ENCODE data around the gene WFDC10B. TPM values are rescaled to one million over a fixed set of nuclear protein-coding genes. Genes with fewer than 3 reads are reported as not detected.

The WFDC10B gene
- total RNA-seq, 1 experiment from 2014 or later = not detected

DNA sequence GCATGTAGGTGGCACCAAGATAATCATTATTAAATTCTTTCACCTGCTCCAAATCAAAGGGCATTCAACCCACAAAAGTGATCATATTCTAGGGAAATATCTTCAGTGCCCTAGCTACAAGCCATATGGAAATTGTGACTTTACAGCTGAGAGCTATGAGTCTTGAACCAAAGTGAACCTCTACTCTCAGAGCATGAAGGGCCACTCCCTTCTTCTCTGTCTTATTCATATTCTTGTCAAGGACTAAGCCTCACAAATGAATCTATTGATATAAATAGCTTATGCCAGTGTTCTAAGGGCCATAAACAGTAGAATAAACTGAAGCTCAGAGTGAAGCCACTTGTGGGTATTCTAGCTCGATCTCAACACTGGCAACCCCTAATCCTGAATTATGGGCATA lies 46.9 kb upstream of the WFDC10B start:
- no peak overlapping the region for H3K27ac ChIP-seq (ENCODE audit: insufficient read length, low read depth, low read length)
- H3K4me3 Mint-ChIP-seq = no peak overlapping the region
- H2BK20ac ChIP-seq (ENCODE audit: low read depth, low read length, poor library complexity, severe bottlenecking) = no peak overlapping the region
- H3K4me1 ChIP-seq (ENCODE audit: insufficient read depth, low read length) = no peaks in the 10 kb centered on the region
- no peak overlapping the region for H3K4me2 ChIP-seq (ENCODE audit: insufficient read depth, insufficient read length, low read length)
- peaks cover 17 to 22% of the 10 kb centered on the region in 2 experiments for H3K9me3 Mint-ChIP-seq
- DNase-seq = no peak
- no peak overlapping the region for H3K14ac ChIP-seq (ENCODE audit: insufficient read depth, low read length)
- no peak overlapping the region for H3K23ac ChIP-seq (ENCODE audit: insufficient read length, low read depth, low read length)
- H2BK120ac ChIP-seq (ENCODE audit: low read depth, low read length, poor library complexity, severe bottlenecking) = no peak overlapping the region
- H3K79me2 ChIP-seq (ENCODE audit: insufficient read depth, low read length) = no peaks in the 10 kb centered on the region
- H2AFZ ChIP-seq (ENCODE audit: low read length) = no peak overlapping the region
- no peak overlapping the region for H4K91ac ChIP-seq (ENCODE audit: insufficient read length, low read depth, low read length)
- no CpG with 5 or more reads among the region's 1 CpG for WGBS (ENCODE audit: extremely low coverage, insufficient read length, low lambda C conversion rate)
- no peak overlapping the region for H3K9ac ChIP-seq (ENCODE audit: extremely low read depth, insufficient read length, low read length)
- H3K27ac Mint-ChIP-seq = no peak overlapping the region
- H4K5ac ChIP-seq (ENCODE audit: insufficient read length, low read depth, low read length) = no peak overlapping the region
- H2BK15ac ChIP-seq (ENCODE audit: low read depth, low read length) = no peak overlapping the region
- no peaks in the 10 kb centered on the region for H3K27me3 ChIP-seq (ENCODE audit: insufficient read depth, low read length)
- no peak overlapping the region for H3T11ph ChIP-seq (ENCODE audit: low read length)
- H4K20me1 ChIP-seq (ENCODE audit: control insufficient read depth, insufficient read depth, insufficient read length) = no peaks in the 10 kb centered on the region
- H3K27me3 Mint-ChIP-seq (ENCODE audit: low read depth) = no peaks in the 10 kb centered on the region; the same call in 1 of the 2 replicates
- no peaks in the 10 kb centered on the region for H3K9me3 ChIP-seq (ENCODE audit: control insufficient read depth, low read depth, low read length)
- no peak overlapping the region for H2AK5ac ChIP-seq (ENCODE audit: insufficient read length, low read length)
- peaks cover 14 to 18% (median 18%) of the 10 kb centered on the region in 3 experiments for H3K36me3 Mint-ChIP-seq (ENCODE audit: insufficient read depth in 1 of 3, low read depth in 3 of 3)
- H3K18ac ChIP-seq (ENCODE audit: insufficient read length, low read depth, low read length) = no peak overlapping the region
- no peak overlapping the region for H3K4ac ChIP-seq (ENCODE audit: low read depth, low read length)
- no peak overlapping the region for H4K8ac ChIP-seq (replicated peaks; ENCODE audit: insufficient read length, low read depth, low read length)
- no peaks in the 10 kb centered on the region for H3K4me1 Mint-ChIP-seq
- H2BK5ac ChIP-seq (ENCODE audit: insufficient read length, low read length) = no peak overlapping the region
- no peak overlapping the region for H3K56ac ChIP-seq (ENCODE audit: insufficient read length, low read depth, low read length)
- TF ChIP-seq, protein P1, sequence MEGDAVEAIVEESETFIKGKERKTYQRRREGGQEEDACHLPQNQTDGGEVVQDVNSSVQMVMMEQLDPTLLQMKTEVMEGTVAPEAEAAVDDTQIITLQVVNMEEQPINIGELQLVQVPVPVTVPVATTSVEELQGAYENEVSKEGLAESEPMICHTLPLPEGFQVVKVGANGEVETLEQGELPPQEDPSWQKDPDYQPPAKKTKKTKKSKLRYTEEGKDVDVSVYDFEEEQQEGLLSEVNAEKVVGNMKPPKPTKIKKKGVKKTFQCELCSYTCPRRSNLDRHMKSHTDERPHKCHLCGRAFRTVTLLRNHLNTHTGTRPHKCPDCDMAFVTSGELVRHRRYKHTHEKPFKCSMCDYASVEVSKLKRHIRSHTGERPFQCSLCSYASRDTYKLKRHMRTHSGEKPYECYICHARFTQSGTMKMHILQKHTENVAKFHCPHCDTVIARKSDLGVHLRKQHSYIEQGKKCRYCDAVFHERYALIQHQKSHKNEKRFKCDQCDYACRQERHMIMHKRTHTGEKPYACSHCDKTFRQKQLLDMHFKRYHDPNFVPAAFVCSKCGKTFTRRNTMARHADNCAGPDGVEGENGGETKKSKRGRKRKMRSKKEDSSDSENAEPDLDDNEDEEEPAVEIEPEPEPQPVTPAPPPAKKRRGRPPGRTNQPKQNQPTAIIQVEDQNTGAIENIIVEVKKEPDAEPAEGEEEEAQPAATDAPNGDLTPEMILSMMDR (conservative IDR thresholded peaks at IDR 0.05) = no peak
- no peaks in the 10 kb centered on the region for H3K79me1 ChIP-seq (ENCODE audit: insufficient read depth, low read depth, low read length, poor library complexity, severe bottlenecking)
- H2BK12ac ChIP-seq (ENCODE audit: insufficient read length, low read depth, low read length) = no peak overlapping the region
- H3K23me2 ChIP-seq (ENCODE audit: insufficient read length, low read depth, low read length, poor library complexity, severe bottlenecking) = no peaks in the 10 kb centered on the region
